ENCODE measurements around the gene AFF3. TPM values are rescaled to one million over a fixed set of nuclear protein-coding genes. Genes with fewer than 3 reads are reported as not detected.

Gene AFF3
- total and polyA plus RNA-seq, 10 donors, result 6.0 to 92.2 (median 64.0) TPM

- DNase-seq, result no peak
- TF ChIP-seq POLR2AphosphoS5 (IDR thresholded peaks at IDR 0.05), result no peak
- TF ChIP-seq CTCF (IDR thresholded peaks at IDR 0.05 in 8 of 11, conservative IDR thresholded peaks at IDR 0.05 in 3 of 11), result no peak
- TF ChIP-seq POLR2A (IDR thresholded peaks at IDR 0.05), result no peak
- Histone ChIP-seq H3K4me1 (peaks cover 0 to 13% (median 1%) of the 10 kb centered on the region in 6 donors), H3K9me3 (no peaks in the 10 kb centered on the region), H3K27me3 (replicated peaks in 1 of 7) (no peaks in the 10 kb centered on the region), H3K27ac (no peak overlapping the region), H3K4me3 (no peak overlapping the region), H3K36me3 (no peaks in the 10 kb centered on the region)
- intact Hi-C loops (cut with DNase I; ENCODE audit: low total_unique reads), result no loop called here
- 0 to 76% (median 62%) methylated on average over 1 of the region's 1 CpG for WGBS, 5 donors
Observed at GRCh38 chr2:99608861-99609260, 533.5 kb downstream of the AFF3 start.

DNA sequence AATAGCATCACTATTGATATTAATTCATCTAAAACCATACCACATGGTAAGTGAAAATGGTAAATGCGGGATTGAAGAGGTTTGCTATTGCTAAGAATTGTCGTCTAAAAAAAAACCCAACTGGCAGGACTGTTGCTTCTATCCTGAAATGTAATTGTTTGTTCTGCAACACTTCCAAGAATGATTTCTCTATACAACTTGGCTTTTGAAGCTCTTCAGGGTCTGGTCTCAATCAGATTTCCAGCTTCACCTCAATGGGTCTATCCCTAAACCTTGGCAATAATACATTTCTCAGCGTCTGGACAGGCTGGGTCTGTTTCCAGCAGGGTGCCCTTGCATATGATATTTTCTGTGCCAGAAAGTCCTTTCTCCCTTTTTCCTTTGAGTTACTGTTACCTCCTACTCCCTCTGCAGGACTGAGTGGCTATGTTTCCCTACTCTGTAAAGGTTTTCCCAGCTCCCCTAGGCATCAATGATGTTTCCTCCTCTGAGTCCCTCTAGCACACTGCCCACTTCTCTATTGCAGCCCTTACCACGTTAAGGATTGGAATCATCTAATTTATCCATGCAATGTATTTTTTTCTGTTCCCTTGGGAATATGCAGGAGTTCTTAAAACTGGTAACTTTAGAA lies 534.4 kb downstream of the AFF3 start:
- TF ChIP-seq POLR2A (IDR thresholded peaks at IDR 0.05) (no peak), POLR2AphosphoS5 (IDR thresholded peaks at IDR 0.05) (no peak), CTCF (IDR thresholded peaks at IDR 0.05 in 8 of 11, conservative IDR thresholded peaks at IDR 0.05 in 3 of 11) (no peak)
- no peak for DNase-seq
- peaks cover 0 to 13% (median 1%) of the 10 kb centered on the region in 6 donors for H3K4me1 ChIP-seq
- H3K27ac ChIP-seq, result no peak overlapping the region
- no peaks in the 10 kb centered on the region for H3K27me3 ChIP-seq (replicated peaks in 1 of 7)
- intact Hi-C loops (cut with DNase I; ENCODE audit: low total_unique reads), result no loop called here
- WGBS, 5 donors, result 63 to 88% (median 81%) methylated on average over 4 of the region's 4 CpGs
- H3K4me3 ChIP-seq, result no peak overlapping the region
- H3K36me3 ChIP-seq, result no peaks in the 10 kb centered on the region
- H3K9me3 ChIP-seq, result no peaks in the 10 kb centered on the region

- peaks cover 0 to 13% (median 1%) of the 10 kb centered on the region in 6 donors for H3K4me1 ChIP-seq
- no peak overlapping the region for H3K4me3 ChIP-seq
- no peaks in the 10 kb centered on the region for H3K36me3 ChIP-seq
- TF ChIP-seq POLR2AphosphoS5 (IDR thresholded peaks at IDR 0.05), result no peak
- no peak for TF ChIP-seq POLR2A (IDR thresholded peaks at IDR 0.05)
- no peak for TF ChIP-seq CTCF (IDR thresholded peaks at IDR 0.05 in 8 of 11, conservative IDR thresholded peaks at IDR 0.05 in 3 of 11)
- no peaks in the 10 kb centered on the region for H3K9me3 ChIP-seq
- intact Hi-C loops (cut with DNase I; ENCODE audit: low total_unique reads), result no loop called here
- no peak overlapping the region for H3K27ac ChIP-seq
- DNase-seq, result no peak
- 82 to 97% (median 89%) methylated on average over 4 of the region's 4 CpGs for WGBS, 5 donors
- no peaks in the 10 kb centered on the region for H3K27me3 ChIP-seq (replicated peaks in 1 of 7)
Observed at GRCh38 chr2:99607454-99607853, 534.9 kb downstream of the AFF3 start.

DNA sequence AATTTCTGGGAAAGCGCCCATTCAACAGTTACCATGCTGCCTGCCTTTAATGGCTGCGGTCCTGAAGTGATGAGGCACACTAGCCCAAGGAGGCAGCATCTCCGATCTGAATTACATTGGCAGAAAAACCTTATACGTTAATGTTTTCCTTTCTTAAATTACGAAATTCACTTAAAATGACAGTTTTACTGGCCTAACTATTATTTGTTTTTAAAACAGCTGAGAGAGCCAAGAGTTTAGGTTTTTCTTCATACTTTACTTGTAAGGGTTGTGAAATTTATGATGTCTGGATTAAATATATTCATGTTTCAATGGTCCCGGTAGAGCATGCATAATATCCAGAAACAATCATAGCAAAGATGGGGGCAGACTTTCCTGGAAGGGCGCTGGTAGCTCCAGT lies 537.4 kb downstream of the AFF3 start:
- TF ChIP-seq POLR2A (IDR thresholded peaks at IDR 0.05) (no peak), POLR2AphosphoS5 (IDR thresholded peaks at IDR 0.05) (no peak), CTCF (IDR thresholded peaks at IDR 0.05 in 8 of 11, conservative IDR thresholded peaks at IDR 0.05 in 3 of 11) (no peak)
- Histone ChIP-seq H3K27me3 (replicated peaks in 1 of 7) (no peaks in the 10 kb centered on the region), H3K4me1 (peaks cover 0 to 13% (median 1%) of the 10 kb centered on the region in 6 donors), H3K27ac (no peak overlapping the region), H3K4me3 (no peak overlapping the region), H3K36me3 (peaks cover 0 to 20% (median 0%) of the 10 kb centered on the region in 6 donors), H3K9me3 (no peaks in the 10 kb centered on the region)
- intact Hi-C loops (cut with DNase I; ENCODE audit: low total_unique reads), result no loop called here
- no peak for DNase-seq
- 86 to 91% (median 89%) methylated on average over 7 of the region's 7 CpGs for WGBS, 5 donors

Data from spleen (tissue), 11 donors.